Gastroesophageal sphincter (tissue), 3 donors: ENCODE results near the gene FAM217B.

Source experiments
- CTCF ChIP-seq, 4 experiments: fragments of 200-600 bp in 2 of 4; fragments of 450-650 bp in 2 of 4; sonication (generic) in 1 of 4; IDR thresholded peaks; one replicate each; pipeline ENCODE4 v1.5.1; 2017 to 2019; ENCODE audit warnings: antibody characterized with exemption in 4 of 4, mild to moderate bottlenecking in 2 of 4, moderate library complexity in 2 of 4
- POLR2AphosphoS5 ChIP-seq: sonication (generic); formaldehyde crosslinking; IDR thresholded peaks from one replicate; pipeline ENCODE4 v1.6.1; 2017; ENCODE audit warnings: antibody characterized with exemption

GRCh38 chr20:59984541-59984940 is 44.4 kb downstream of the FAM217B start:
- TF ChIP-seq CTCF (IDR thresholded peaks at IDR 0.05), result no peak
- no peak for TF ChIP-seq POLR2AphosphoS5
